NK-92 (cell line): Measurements from ENCODE around the gene SLC16A12.
"Not testable (repeated sequence)": the region's sequence is repeated elsewhere in the genome, so short reads cannot be mapped to it uniquely, and the experiment has no call there.

ENCODE experiments used
- DNase-seq: peaks from one replicate; lab custom pipeline; 2025; ENCODE audit not compliant: unreplicated experiment; lab: John Stamatoyannopoulos, UW

Gene SLC16A12

GRCh38 chr10:89548673-89549072, 13.3 kb upstream of the SLC16A12 start:
- DNase-seq, result no peak

- no peak for DNase-seq
These were observed 12.6 kb upstream of the SLC16A12 start for GRCh38 chr10:89547853-89548513.

GRCh38 chr10:89546651-89547050, 11.3 kb upstream of the SLC16A12 start:
- not testable (repeated sequence) for DNase-seq

- no peak for DNase-seq
These were observed 8.4 kb upstream of the SLC16A12 start for GRCh38 chr10:89543841-89544240.

DNA sequence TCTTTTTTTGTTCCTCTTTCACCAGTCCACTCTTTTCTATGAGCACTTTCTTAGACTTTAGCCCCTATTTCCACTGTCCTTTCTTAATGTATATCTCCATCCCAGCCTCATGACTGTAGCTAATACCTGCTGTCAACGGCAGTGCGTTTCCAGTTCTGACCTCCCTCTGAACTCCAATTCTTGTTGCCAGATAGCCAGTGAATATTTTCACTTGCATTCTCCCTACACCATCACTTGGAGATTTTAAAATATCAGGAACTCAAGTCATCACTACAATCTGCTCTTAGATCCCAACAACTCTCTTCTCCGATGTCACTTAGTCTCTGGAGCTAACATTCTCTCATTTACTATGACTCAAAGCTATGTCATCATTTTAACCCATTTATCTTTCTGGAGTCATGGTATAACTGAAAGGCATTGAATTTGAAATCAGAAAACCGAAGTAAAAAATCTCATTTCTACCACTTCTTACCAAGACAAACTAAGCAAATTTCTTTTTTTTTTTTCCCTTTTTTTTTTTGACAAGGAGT, 5.1 kb upstream of the SLC16A12 start:
- no peak for DNase-seq

DNA sequence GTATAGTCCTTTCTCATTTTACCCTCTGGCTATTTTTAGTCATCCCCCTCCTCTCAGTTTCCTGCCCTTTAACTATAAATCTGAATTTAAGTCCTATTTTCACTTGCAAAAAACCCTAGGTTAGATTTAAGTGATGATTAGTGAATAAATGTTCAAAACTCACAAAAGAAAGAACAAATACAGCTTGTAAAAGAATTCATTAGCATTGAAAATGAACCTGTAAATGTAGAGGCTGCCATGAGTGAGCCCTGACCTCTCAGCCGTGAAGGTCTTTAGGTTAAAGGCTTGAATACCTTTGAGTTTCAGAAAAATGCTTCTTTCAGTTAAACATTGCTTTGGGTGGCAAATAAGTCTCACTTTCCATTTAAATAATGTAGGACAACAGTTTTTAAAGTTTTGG, 2.0 kb upstream of the SLC16A12 start:
- no peak for DNase-seq

GRCh38 chr10:89536013-89536354, 590 bp upstream of the SLC16A12 start:
- DNase-seq, result no peak

- DNase-seq, result no peak
These were observed 598 bp downstream of the SLC16A12 start for GRCh38 chr10:89534826-89535166.

DNA sequence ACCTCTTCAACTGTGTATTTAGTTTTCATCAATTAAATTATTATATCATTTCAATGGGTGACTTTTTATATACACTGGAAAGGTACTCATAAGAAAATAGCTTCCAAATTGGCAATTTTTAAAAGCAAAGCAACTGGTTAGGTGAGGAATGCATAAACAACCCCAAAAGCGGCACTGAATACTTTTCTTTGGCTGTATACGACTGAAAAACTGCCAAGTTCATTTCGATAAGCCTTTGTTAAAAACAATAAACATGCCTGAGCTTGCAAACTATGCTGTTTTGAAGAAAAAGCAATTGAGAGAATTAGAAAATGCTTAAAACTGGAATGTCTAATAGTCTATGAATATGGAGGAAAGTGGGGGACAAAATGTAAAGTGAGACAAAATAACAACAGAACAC, 2.9 kb downstream of the SLC16A12 start:
- no peak for DNase-seq

- DNase-seq, result no peak
These were observed 4.0 kb downstream of the SLC16A12 start for GRCh38 chr10:89531359-89531758.

DNA sequence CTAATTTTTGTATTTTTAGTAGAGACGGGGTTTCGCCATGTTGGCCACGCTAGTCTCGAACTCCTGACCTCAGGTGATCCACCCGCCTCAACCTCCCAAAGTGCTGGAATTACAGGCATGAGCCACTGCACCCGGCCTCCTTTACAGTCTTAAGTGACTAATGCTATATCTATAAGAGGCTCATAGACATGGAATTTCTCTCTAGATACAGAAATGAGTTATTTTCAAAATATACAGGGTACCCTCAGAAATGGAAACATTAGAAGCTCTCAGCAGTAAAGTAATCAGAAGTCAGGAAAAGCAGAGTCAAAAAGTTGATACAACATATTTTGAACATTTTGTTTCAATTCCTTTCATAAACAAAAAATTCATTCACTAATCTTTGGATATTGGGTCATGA, 5.7 kb downstream of the SLC16A12 start:
- not testable (repeated sequence) for DNase-seq

GRCh38 chr10:89526358-89526757, 9.0 kb downstream of the SLC16A12 start:
- DNase-seq, result no peak

GRCh38 chr10:89525556-89525955, 9.8 kb downstream of the SLC16A12 start:
- DNase-seq, result no peak

DNA sequence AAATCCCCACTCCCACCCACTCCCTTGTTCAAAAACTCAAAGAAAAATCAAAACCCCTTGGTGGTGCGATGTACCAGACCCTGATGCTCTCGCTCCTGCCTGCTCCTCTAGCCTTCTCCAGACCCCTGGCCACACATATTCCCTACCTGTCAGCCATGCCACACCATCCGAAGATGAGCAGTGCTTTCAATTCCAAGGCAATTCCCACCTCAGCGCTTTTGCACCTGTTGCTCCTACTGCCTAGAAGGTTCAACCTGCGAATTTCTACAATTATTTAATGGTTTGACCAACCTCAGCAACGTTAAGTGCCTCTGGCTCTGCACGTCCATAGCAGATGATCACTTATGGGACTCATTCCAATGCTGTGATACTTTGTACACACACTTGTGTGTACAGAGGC, 11.1 kb downstream of the SLC16A12 start:
- no peak for DNase-seq

DNA sequence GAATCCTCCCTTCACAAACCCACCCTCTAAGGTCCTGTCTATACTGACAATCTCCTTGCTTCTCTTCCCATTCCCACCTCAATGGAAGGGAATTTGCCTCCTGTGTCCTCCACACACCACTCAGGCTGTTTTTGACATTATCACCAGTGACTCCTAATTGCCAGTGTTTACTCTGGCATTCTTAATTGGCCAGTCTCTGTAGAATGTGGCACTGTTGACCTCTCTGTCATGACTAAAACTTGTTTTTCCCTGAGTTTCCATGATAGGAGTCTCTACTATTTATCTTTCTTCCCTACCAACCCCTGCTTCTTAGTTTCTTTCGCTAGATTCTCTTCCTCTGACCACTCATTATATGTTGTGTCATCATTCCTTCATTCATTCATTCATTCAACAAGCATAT, 12.1 kb downstream of the SLC16A12 start:
- no peak for DNase-seq

DNA sequence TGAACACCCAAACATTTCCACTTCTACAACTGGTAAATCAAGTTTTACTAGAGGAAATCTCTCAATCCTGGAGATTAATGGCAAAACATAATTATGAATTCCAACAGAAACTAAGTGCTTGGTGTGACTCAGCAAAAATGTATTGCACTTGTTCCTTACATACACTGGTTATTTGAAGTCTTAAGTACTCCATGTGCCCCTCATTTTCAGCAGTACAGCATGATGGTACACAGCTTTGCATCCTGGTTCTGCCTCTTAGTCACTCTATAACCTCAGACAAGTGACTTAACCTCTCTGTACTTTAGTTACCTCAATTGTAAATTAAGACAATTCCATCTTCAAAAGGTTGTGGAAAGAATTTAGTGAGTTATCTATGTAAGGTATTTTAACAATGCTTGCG, 12.9 kb downstream of the SLC16A12 start:
- DNase-seq, result no peak

DNA sequence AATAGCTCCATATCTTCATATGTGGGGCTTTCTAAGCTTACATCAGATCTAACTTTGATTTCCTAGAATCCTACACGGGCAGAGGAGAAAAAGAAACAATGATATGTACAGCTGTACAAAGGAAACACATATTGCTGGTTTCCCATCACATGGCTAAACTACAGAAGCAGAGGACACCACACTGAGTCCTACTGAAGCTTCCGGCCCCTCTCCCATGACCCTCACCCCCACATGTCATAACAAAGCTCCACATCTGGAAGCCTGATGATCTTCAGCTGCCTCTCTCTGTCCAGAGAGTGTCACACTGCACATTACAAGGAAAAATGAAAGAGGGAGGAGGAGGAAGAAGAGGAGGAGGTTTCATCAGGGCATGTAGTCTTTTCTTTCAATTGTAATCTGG, 14.0 kb downstream of the SLC16A12 start:
- DNase-seq, result no peak

GRCh38 chr10:89520706-89521105, 14.7 kb downstream of the SLC16A12 start:
- DNase-seq, result no peak

GRCh38 chr10:89518876-89519842, 16.2 kb downstream of the SLC16A12 start:
- no peak for DNase-seq

DNA sequence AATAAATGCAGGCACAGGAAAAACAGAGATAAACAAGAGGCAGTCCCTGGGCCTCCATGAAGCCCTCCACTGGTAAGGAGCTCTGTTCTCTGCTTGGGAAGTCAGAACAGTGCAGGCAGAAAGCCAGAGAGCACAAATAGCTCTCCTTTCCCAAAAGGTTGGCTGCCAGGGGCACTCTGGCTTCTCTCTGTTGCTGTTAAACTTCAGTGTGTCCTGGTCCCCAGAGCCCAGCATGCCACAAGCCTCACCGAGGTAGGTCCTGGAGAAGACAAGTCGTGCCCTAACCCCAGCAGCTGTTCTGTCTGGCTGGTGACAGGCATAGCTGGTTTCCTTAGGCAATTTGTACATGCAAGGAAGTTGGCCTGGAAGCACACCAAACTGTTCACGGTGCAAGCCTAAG, 17.3 kb downstream of the SLC16A12 start:
- DNase-seq, result no peak

DNA sequence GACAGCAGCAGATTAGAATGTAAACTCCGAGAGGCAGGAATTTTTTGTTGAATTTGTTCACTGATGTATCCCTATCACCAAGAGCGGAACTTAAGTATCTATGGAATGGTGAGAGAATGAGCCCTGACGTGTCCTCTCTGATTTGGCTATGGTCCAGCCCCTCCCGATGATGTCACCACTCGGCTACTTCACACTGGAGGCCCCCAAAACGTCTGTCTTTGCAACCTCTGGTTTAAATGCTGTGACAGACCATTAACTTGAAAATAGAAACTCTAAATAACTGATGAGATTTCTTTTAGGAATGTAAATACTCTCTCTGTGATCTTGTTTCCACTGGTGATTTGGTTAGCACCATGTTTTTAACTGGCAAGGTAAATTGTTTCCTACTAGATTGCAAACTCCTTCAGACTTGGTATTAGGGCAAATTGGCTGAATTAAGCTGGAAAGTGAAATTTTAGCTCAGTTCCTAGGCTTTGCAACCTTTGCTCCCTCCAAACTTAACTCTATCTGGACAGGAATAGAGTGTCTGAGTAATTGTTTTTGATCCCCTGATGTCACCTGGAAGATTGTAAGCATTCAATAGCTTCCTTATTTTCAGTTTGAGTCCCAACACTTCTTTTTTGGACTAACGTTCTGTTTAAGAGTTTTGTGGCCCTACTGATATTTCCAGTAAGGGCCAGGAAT, 19.1 kb downstream of the SLC16A12 start:
- no peak for DNase-seq
